ENCODE results near the gene SLC35F4.

GRCh38 chr14:57526942-57527341, 338.9 kb downstream of the SLC35F4 start:
- TF ChIP-seq CTCF (optimal IDR thresholded peaks at IDR 0.05 in 1 of 3, IDR thresholded peaks at IDR 0.05 in 1 of 3, conservative IDR thresholded peaks at IDR 0.05 in 1 of 3; ENCODE audit: extremely low read depth in 1 of 3, insufficient read depth in 2 of 3, low read length in 3 of 3): no peak
- no peak for TF ChIP-seq EZH2 (IDR thresholded peaks at IDR 0.05; ENCODE audit: low read length)
